GM19035 (cell line): ENCODE results near the gene DLAT.
A peak's percentile ranks its signal among the peaks of the same experiment; 100 is the strongest.
"Not testable (repeated sequence)": the region's sequence is repeated elsewhere in the genome, so short reads cannot be mapped to it uniquely, and the experiment has no call there.

Experiments
- ATAC-seq: cut with Tn5 transposase; IDR thresholded peaks from one replicate; pipeline ENCODE4 v1.9.1; 2021; ENCODE audit not compliant: unreplicated experiment

DLAT gene

GRCh38 chr11:112046647-112047046 is 21.4 kb downstream of the DLAT start:
- not testable (repeated sequence) for ATAC-seq

- ATAC-seq = not testable (repeated sequence)
Measured at GRCh38 chr11:112048256-112048655, 23.0 kb downstream of the DLAT start.

- ATAC-seq = no peak
Measured at GRCh38 chr11:112049777-112050176, 24.6 kb downstream of the DLAT start.

GRCh38 chr11:112050721-112051120 is 25.5 kb downstream of the DLAT start:
- ATAC-seq = peak; percentile 89

GRCh38 chr11:112051768-112052167 is 26.6 kb downstream of the DLAT start:
- ATAC-seq = no peak

- no peak for ATAC-seq
Measured at GRCh38 chr11:112057170-112057569, 32.0 kb downstream of the DLAT start.

- ATAC-seq = no peak
Measured at GRCh38 chr11:112058103-112058502, 32.9 kb downstream of the DLAT start.

GRCh38 chr11:112062923-112063322 is 37.7 kb downstream of the DLAT start:
- no peak for ATAC-seq

- peak; percentile 91 for ATAC-seq
Measured at GRCh38 chr11:112073941-112074811, 49.0 kb downstream of the DLAT start, which contains the start of the genes NKAPD1 and PIH1D2. NKAPD1 (plus strand) TSS chr11:112074299; CDS start chr11:112075575, 1,276 bp downstream. PIH1D2 (minus strand) TSS chr11:112074017; CDS start chr11:112073174, 843 bp downstream.

GRCh38 chr11:112082729-112083128 is 57.5 kb downstream of the DLAT start:
- ATAC-seq = no peak

GRCh38 chr11:112085822-112086421 is 60.7 kb downstream of the DLAT start:
- ATAC-seq = peak; percentile 42

- peak; percentile 93 for ATAC-seq
Measured at GRCh38 chr11:112086422-112087191, 61.4 kb downstream of the DLAT start, which contains the start of the genes SDHD and TIMM8B. SDHD (plus strand) TSS chr11:112086873; CDS start chr11:112086908, 35 bp downstream. TIMM8B (minus strand) TSS chr11:112086756; CDS start chr11:112086723, 33 bp downstream.

- ATAC-seq = no peak
Measured at GRCh38 chr11:112087212-112087611, 62.0 kb downstream of the DLAT start.

- ATAC-seq = not testable (repeated sequence)
Measured at GRCh38 chr11:112095302-112095701, 70.1 kb downstream of the DLAT start.

GRCh38 chr11:112096194-112096593 is 71.0 kb downstream of the DLAT start:
- ATAC-seq = no peak

- no peak for ATAC-seq
Measured at GRCh38 chr11:112097734-112098528, 72.7 kb downstream of the DLAT start.

- no peak for ATAC-seq
Measured at GRCh38 chr11:112100462-112100861, 75.3 kb downstream of the DLAT start.

- no peak for ATAC-seq
Measured at GRCh38 chr11:112103446-112103845, 78.2 kb downstream of the DLAT start.

- no peak for ATAC-seq
Measured at GRCh38 chr11:112106070-112106469, 80.9 kb downstream of the DLAT start.
